Activated naive CD8-positive, alpha-beta T cell treated with anti-CD3 and anti-CD28 coated beads, Interleukin-2, amount 10 ng/mL, durations not matched to agents 7 days and 5 days (primary cell): ENCODE data around the gene CARD9. TPM values are rescaled to one million over a fixed set of nuclear protein-coding genes. Genes with fewer than 3 reads are reported as not detected.

Source experiments
- ATAC-seq: fragments of 150-1000 bp; cut with Tn5 transposase; one replicate; pipeline ENCODE4 v1.10.0; 2021; ENCODE audit warnings: low read depth, moderate library complexity
- POLR2A ChIA-PET: fragments of 350-600 bp; sonication (Branson Sonifier 250); formaldehyde crosslinking; loops from one replicate; lab custom pipeline; 2021; ENCODE audit warnings: antibody characterized with exemption; lab: Charles Lee
- DNase-seq: peaks from one replicate; pipeline ENCODE4 v3.0.0; 2021
- H3K27ac Mint-ChIP-seq: one replicate; pipeline ENCODE4 v1.8.0; 2022; ENCODE audit warnings: mild to moderate bottlenecking, mixed read lengths
- H3K27me3 Mint-ChIP-seq: one replicate; pipeline ENCODE4 v1.8.0; 2022; ENCODE audit warnings: mild to moderate bottlenecking, moderate library complexity, mixed read lengths
- H3K36me3 Mint-ChIP-seq: one replicate; pipeline ENCODE4 v1.8.0; 2021; ENCODE audit warnings: mild to moderate bottlenecking, mixed read lengths
- H3K4me1 Mint-ChIP-seq: one replicate; pipeline ENCODE4 v1.8.0; 2021; ENCODE audit warnings: mixed read lengths
- H3K4me3 Mint-ChIP-seq: one replicate; pipeline ENCODE4 v1.8.0; 2022; ENCODE audit warnings: mild to moderate bottlenecking, moderate library complexity, mixed read lengths
- H3K9me3 Mint-ChIP-seq: one replicate; pipeline ENCODE4 v1.8.0; 2021; ENCODE audit warnings: mixed read lengths
- total RNA-seq, 2 experiments: library from RNA; stranded (reverse); gene quantifications; one replicate each; pipeline ENCODE4 v1.2.3, GENCODE V29; 2021

CARD9 gene
- total RNA-seq, 2 experiments from 2014 or later, result 0.45 to 0.61 TPM

DNA sequence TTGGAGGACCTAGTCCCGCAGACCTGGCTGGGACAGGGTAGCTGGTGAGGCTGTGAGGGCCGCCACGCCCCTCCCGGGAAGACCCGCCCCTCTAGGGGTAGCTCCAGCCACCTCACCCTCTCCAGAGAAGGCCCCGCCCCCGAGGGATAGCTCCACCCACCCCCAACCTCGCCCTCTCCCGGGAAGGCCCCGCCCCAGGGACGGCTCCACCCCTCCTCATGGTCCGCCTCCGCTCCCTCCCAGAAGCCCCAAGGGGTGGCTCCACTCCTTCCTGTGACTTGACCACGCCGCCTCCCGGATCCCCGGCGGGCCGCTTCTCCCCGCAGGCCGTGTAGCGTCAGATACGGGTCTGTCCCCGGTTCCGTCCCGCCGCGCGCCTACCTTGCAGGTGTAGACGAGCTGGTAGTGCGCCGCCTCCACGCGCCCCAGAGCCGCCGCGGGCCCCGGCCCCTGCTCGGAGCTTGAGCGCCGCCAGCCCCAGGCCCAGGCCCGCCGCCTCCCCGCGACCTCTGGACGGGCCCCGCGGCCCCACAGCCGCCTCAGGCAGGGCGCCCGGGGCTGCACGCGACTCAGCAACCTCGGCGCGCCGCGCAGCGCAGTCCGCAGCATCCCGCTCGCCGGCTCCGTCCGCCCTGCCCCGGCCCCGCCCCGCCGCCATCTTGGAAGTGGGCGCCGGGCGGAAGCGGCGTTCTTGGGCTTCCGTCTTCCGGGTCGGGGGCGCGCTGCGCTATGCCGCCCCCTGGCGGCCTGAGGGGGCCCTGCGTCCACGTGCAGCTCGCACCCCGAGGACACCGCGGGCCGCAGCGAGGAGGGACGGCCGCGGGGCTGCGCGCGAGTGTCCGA lies 10.1 kb downstream of the CARD9 start, which contains the start of gene DNLZ:
TSS of gene DNLZ (minus strand) at position 639 of the 843 bp plus-strand sequence. CDS start at position 609, 30 bp downstream.
- H3K9me3 Mint-ChIP-seq, result no peaks in the 10 kb centered on the region
- POLR2A ChIA-PET, result interaction anchor here (0.6 to 2.0 kb wide), 22 partner anchors 9 to 1907 kb away, joined by 3 to 15 read pairs (median 4); partner anchors contain the start of genes ENTR1, PMPCA and SNAPC4
- no peaks in the 10 kb centered on the region for H3K36me3 Mint-ChIP-seq
- peak; percentile 85 for ATAC-seq
- peak within 1 kb of the TSS; percentile 83 for H3K4me3 Mint-ChIP-seq
- H3K27ac Mint-ChIP-seq, result peak within 1 kb of the TSS; percentile 90
- no peaks in the 10 kb centered on the region for H3K27me3 Mint-ChIP-seq
- DNase-seq, result peak; percentile 96
- H3K4me1 Mint-ChIP-seq, result peaks cover 2% of the 10 kb centered on the region

DNA sequence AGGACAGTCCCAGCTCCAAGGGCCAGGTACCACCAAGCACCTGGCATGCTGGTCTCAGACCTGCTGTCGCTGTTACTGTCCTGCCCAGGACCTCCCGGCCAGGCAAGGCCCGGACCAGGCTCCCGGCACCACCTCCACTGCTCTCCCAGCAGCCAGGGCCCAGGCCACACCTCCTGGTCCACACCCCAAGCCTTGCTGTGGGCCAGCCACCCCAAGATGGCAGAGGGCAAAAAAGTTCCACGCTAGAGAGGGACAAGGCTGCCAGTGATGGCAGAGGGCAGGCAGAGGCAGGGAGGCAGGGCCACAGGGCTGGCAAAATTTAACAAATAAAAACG lies 11.1 kb downstream of the CARD9 start:
- Mint-ChIP-seq H3K36me3 (no peaks in the 10 kb centered on the region), H3K4me3 (no peak overlapping the region), H3K27me3 (no peaks in the 10 kb centered on the region), H3K27ac (no peak overlapping the region), H3K4me1 (peaks cover 2% of the 10 kb centered on the region), H3K9me3 (no peaks in the 10 kb centered on the region)
- DNase-seq, result no peak
- no peak for ATAC-seq
- POLR2A ChIA-PET, result interaction anchor here (0.6 to 2.0 kb wide), 17 partner anchors 8 to 1906 kb away, joined by 3 to 15 read pairs (median 4); partner anchors contain the start of genes ENTR1, PMPCA and SNAPC4

GRCh38 chr9:136361754-136362449 lies 11.6 kb downstream of the CARD9 start:
- no peak overlapping the region for H3K4me3 Mint-ChIP-seq
- DNase-seq (no peak), ATAC-seq (no peak)
- POLR2A ChIA-PET, result interaction anchor here (1.8 to 2.0 kb wide), 2 partner anchors 8 to 42 kb away, joined by 5 to 15 read pairs; no protein-coding TSS in a partner anchor
- peaks cover 2% of the 10 kb centered on the region for H3K4me1 Mint-ChIP-seq
- H3K27me3 Mint-ChIP-seq, result no peaks in the 10 kb centered on the region
- no peaks in the 10 kb centered on the region for H3K36me3 Mint-ChIP-seq
- H3K27ac Mint-ChIP-seq, result no peak overlapping the region
- H3K9me3 Mint-ChIP-seq, result no peaks in the 10 kb centered on the region

DNA sequence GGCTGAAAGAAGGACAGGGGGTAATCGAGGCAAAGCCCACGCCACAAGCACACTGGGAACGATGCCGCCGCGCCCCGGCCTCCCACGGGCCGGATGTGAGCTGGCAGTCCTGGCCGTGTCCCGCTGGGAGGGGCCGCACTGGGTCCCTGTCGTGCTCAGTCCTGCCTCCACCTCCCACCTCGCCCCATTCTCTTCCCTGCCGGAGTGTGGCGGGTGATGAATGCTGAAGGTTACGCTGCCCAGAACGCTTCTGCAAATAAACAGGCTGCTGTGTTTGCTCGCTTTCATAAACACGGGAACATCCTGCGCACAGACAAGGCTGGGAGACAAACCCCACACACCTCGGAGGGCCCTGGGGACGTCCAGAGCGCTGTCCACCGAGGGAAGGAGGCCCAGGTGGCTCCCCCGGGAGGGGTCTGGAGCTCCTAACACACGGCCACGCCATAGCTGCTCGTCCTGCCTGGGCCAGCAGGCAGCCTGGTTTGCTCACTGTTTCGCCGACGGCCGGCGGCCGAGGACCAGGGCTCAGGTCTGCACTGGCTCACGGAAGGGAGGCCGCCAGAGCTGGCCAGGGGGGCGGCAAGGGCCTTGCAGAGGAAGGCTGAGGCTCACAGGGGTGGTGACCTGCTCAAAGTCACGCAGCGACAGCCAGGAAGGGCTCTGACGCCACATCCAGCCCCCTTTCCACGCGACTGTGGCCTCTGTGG lies 12.3 kb downstream of the CARD9 start:
- no peak overlapping the region for H3K4me3 Mint-ChIP-seq
- no peak for DNase-seq
- no peaks in the 10 kb centered on the region for H3K9me3 Mint-ChIP-seq
- POLR2A ChIA-PET, result no interaction called here
- H3K27ac Mint-ChIP-seq, result no peak overlapping the region
- ATAC-seq, result no peak
- peaks cover 2% of the 10 kb centered on the region for H3K4me1 Mint-ChIP-seq
- H3K36me3 Mint-ChIP-seq, result no peaks in the 10 kb centered on the region
- H3K27me3 Mint-ChIP-seq, result no peaks in the 10 kb centered on the region

GRCh38 chr9:136359774-136360718 lies 13.4 kb downstream of the CARD9 start:
- Mint-ChIP-seq H3K9me3 (no peaks in the 10 kb centered on the region), H3K4me3 (no peak overlapping the region), H3K4me1 (peaks cover 2% of the 10 kb centered on the region), H3K27ac (no peak overlapping the region), H3K36me3 (no peaks in the 10 kb centered on the region), H3K27me3 (no peaks in the 10 kb centered on the region)
- ATAC-seq (no peak), DNase-seq (no peak)
- POLR2A ChIA-PET, result no interaction called here

DNA sequence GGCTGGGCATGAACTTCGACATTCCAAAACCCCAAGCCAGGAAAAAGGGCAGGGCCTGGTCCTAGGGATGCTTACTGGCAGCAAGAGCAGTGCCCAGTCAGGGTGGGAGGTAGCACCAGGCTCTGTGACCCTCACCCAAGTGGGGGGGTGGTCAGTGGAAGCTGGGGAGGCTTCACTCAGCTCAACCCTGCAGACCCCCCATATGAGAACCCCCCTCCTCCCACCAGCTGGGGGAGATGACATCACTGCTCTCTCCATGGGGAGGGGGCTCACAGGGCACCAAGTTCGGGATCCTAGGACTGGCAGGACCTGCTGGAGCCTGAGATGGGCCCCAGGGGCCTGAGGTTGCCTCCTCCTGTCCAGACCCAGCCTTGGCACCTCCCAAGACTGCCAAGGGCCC lies 14.6 kb downstream of the CARD9 start:
- DNase-seq (no peak), ATAC-seq (no peak)
- Mint-ChIP-seq H3K36me3 (no peaks in the 10 kb centered on the region), H3K27ac (no peak overlapping the region), H3K27me3 (no peaks in the 10 kb centered on the region), H3K9me3 (no peaks in the 10 kb centered on the region), H3K4me3 (no peak overlapping the region), H3K4me1 (peaks cover 2% of the 10 kb centered on the region)
- POLR2A ChIA-PET, result no interaction called here

DNA sequence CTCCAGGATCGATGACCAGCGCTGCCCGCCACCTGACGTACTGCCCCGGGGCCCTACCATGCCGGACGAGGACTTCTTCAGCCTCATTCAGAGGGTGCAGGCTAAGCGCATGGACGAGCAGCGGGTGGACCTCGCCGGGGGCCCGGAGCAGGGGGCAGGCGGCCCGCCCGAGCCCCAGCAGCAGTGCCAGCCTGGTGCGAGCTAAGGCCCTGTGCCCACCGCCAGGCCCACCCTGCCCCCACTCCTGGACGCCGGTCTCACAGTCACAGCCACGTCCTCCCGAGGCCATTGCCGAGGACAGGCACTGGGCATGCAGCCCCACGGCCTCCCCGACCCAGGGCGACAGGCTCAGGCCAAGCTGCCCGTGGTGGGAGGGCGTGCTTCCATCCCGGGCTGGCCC lies 15.5 kb downstream of the CARD9 start:
- Mint-ChIP-seq H3K27ac (no peak overlapping the region), H3K9me3 (no peaks in the 10 kb centered on the region), H3K27me3 (no peaks in the 10 kb centered on the region), H3K36me3 (no peaks in the 10 kb centered on the region), H3K4me1 (peaks cover 2% of the 10 kb centered on the region), H3K4me3 (no peak overlapping the region)
- no peak for DNase-seq
- POLR2A ChIA-PET, result no interaction called here
- no peak for ATAC-seq

DNA sequence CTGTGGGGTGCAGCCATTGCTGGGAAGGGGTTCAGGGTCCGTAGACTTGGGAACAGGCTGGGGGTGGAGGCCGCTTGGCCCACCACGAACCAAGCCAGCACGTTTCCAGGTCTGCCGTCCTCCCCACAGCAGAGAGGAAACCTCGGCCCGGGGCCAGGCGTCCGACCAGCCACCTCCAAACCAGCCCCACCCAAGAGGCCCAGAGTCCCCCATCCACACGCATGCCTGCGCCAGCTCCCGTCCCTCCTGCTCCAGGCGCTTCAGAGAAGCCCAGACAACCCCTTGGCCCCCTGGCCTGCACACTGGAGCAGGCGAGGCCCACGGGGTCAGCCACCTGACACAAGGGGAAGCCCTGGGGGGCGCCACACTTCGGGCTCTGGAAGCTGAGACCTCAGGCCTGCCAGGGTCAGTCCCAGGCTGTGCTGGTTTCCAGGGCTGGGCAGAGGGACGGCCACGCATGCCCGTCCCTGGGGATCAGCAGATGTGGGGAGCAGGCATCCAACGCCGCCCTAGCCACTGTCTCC lies 16.2 kb downstream of the CARD9 start:
- H3K27me3 Mint-ChIP-seq, result no peaks in the 10 kb centered on the region
- DNase-seq (no peak), ATAC-seq (no peak)
- no peaks in the 10 kb centered on the region for H3K9me3 Mint-ChIP-seq
- no peak overlapping the region for H3K27ac Mint-ChIP-seq
- POLR2A ChIA-PET, result no interaction called here
- H3K4me1 Mint-ChIP-seq, result no peaks in the 10 kb centered on the region
- no peaks in the 10 kb centered on the region for H3K36me3 Mint-ChIP-seq
- H3K4me3 Mint-ChIP-seq, result no peak overlapping the region

DNA sequence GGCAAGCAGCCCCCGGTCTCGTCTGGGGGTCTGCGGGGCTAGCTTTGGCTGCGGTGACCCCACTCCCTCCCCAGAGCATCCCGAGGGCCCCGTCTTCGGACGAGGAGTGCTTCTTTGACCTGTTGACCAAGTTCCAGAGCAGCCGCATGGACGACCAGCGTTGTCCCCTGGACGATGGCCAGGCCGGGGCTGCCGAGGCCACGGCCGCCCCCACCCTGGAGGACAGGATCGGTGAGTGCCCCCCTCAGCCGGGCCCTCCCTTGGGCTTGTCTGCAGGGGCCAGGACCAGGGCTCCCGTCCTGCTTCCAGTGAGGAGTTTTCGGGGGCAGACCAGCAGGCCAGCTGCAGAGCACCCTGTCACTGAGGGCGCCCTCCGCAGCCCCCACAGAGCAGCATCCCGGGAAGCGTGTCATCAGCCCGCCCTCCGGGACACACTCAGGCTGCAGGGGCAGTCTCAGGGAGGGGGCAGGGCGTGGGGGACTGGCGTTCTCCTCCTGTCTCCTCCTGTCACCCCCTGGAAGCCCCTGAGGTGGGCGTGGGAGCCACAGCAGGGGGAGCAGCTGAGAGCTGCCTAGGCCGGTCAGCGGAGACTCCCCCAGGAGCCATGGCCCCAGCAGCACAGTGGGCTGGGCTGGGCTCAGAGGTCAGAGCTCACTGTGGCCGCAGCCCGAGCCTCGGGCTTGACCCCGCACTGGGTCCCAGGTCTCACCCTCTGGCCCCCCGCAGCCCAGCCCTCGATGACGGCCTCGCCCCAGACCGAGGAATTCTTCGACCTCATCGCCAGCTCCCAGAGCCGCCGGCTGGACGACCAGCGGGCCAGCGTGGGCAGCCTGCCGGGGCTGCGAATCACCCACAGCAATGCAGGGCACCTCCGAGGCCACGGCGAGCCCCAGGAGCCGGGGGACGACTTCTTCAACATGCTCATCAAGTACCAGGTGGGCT lies 17.6 kb downstream of the CARD9 start:
- DNase-seq, result no peak
- POLR2A ChIA-PET, result no interaction called here
- Mint-ChIP-seq H3K27me3 (no peaks in the 10 kb centered on the region), H3K4me1 (no peaks in the 10 kb centered on the region), H3K36me3 (no peaks in the 10 kb centered on the region), H3K4me3 (no peak overlapping the region), H3K9me3 (no peaks in the 10 kb centered on the region), H3K27ac (no peak overlapping the region)
- ATAC-seq, result no peak

GRCh38 chr9:136354592-136355085 lies 18.8 kb downstream of the CARD9 start:
- H3K4me3 Mint-ChIP-seq, result no peak overlapping the region
- POLR2A ChIA-PET, result interaction anchor here (0.9 kb wide), 1 partner anchor 9 kb away, joined by 5 read pairs; the partner anchor contains the start of gene DNLZ
- no peaks in the 10 kb centered on the region for H3K4me1 Mint-ChIP-seq
- no peak for ATAC-seq
- no peak for DNase-seq
- H3K9me3 Mint-ChIP-seq, result no peaks in the 10 kb centered on the region
- H3K27me3 Mint-ChIP-seq, result no peaks in the 10 kb centered on the region
- no peak overlapping the region for H3K27ac Mint-ChIP-seq
- no peaks in the 10 kb centered on the region for H3K36me3 Mint-ChIP-seq

- Mint-ChIP-seq H3K27me3 (no peaks in the 10 kb centered on the region), H3K4me1 (no peaks in the 10 kb centered on the region), H3K4me3 (no peak overlapping the region), H3K9me3 (no peaks in the 10 kb centered on the region), H3K36me3 (no peaks in the 10 kb centered on the region), H3K27ac (no peak overlapping the region)
- POLR2A ChIA-PET, result interaction anchor here (0.9 kb wide), 1 partner anchor 9 kb away, joined by 5 read pairs; the partner anchor contains the start of gene DNLZ
- DNase-seq, result no peak
- ATAC-seq, result no peak
These were observed 19.5 kb downstream of the CARD9 start for GRCh38 chr9:136353757-136354488.
